HEK293 (cell line): ENCODE data around the gene MRTFA.

Experiments used
- ATF2 ChIP-seq: fragments of 450-650 bp; formaldehyde crosslinking; IDR thresholded peaks from 2 replicates; pipeline ENCODE4 v1.5.1; 2016; ENCODE audit warnings: missing biosample characterization, missing genetic modification characterization, low read depth
- CTCF ChIP-seq: fragments of 450-650 bp; formaldehyde crosslinking; IDR thresholded peaks from 2 replicates; pipeline ENCODE4 v1.5.1; 2016; ENCODE audit warnings: missing biosample characterization, missing genetic modification characterization
- REST ChIP-seq: fragments of 450-650 bp; formaldehyde crosslinking; IDR thresholded peaks from 2 replicates; pipeline ENCODE4 v1.5.1; 2016; ENCODE audit warnings: missing biosample characterization, missing genetic modification characterization
- ZBTB1 ChIP-seq: fragments of 450-650 bp; formaldehyde crosslinking; IDR thresholded peaks from 2 replicates; pipeline ENCODE4 v1.5.1; 2016; ENCODE audit warnings: missing biosample characterization, missing genetic modification characterization
- ZIC2 ChIP-seq: fragments of 450-650 bp; formaldehyde crosslinking; IDR thresholded peaks from 2 replicates; pipeline ENCODE4 v1.5.1; 2016; ENCODE audit warnings: missing biosample characterization, missing genetic modification characterization
- ZNF138 ChIP-seq: fragments of 450-650 bp; formaldehyde crosslinking; IDR thresholded peaks from 2 replicates; pipeline ENCODE4 v1.5.1; 2016; ENCODE audit warnings: missing biosample characterization, missing genetic modification characterization, borderline replicate concordance
- ZNF416 ChIP-seq: fragments of 450-650 bp; formaldehyde crosslinking; IDR thresholded peaks from 2 replicates; pipeline ENCODE4 v1.5.1; 2016; ENCODE audit warnings: missing biosample characterization, missing genetic modification characterization

GRCh38 chr22:40511604-40512003 lies 124.9 kb downstream of the MRTFA start:
- peak; percentile 39; the same call in 1 of the 2 replicates for TF ChIP-seq CTCF (tag by site-specific recombination)
- TF ChIP-seq ATF2 (tag by site-specific recombination): no peak
- TF ChIP-seq ZIC2 (tag by site-specific recombination): no peak
- no peak for TF ChIP-seq ZNF416 (tag by site-specific recombination)
- no peak for TF ChIP-seq ZNF138
- TF ChIP-seq ZBTB1 (tag by site-specific recombination): no peak
- no peak for TF ChIP-seq REST (tag by site-specific recombination)
